SK-N-SH (cell line): ENCODE results near the gene BORCS6. TPM values are rescaled to one million over a fixed set of nuclear protein-coding genes. Genes with fewer than 3 reads are reported as not detected.

ENCODE experiments used
- CTCF ChIA-PET: fragments of 300-600, 350-600 bp; formaldehyde crosslinking; extraction: SDS; loops from one replicate; lab custom pipeline; 2021; lab: Yijun Ruan, JAX
- POLR2A ChIA-PET: fragments of 350-600 bp; sonication (Branson Sonifier 250); formaldehyde crosslinking; extraction: SDS; loops from one replicate; lab custom pipeline; 2020; ENCODE audit warnings: antibody characterized with exemption, inconsistent platforms; lab: Yijun Ruan, JAX
- DNase-seq: peaks from one replicate; pipeline ENCODE4 v3.0.0; 2012
- H2AFZ ChIP-seq: fragments of 200-600 bp; sonication (generic); 2 replicates; pipeline ENCODE4 v1.8.1; 2016; ENCODE audit warnings: antibody characterized with exemption, mild to moderate bottlenecking, low read depth
- H3F3A ChIP-seq: fragments of 200-600 bp; sonication (generic); replicated peaks from 2 replicates; pipeline ENCODE3; 2016; ENCODE audit warnings: antibody characterized with exemption, mild to moderate bottlenecking; ENCODE audit not compliant: insufficient read depth
- H3K27ac ChIP-seq, 2 experiments: fragments of 200-500 bp in 1 of 2; fragments of 200-600 bp in 1 of 2; sonication (Bioruptor generic) in 1 of 2; sonication (generic), shearing (Covaris generic) in 1 of 2; 2 replicates each; pipeline versions ENCODE4 v1.5.1 to v1.6.1; 2014 to 2016; ENCODE audit warnings: low read depth in 2 of 2, inconsistent platforms in 1 of 2, low read length in 1 of 2, mild to moderate bottlenecking in 1 of 2, mixed read lengths in 1 of 2
- H3K27me3 ChIP-seq: fragments of 200-600 bp; sonication (generic), shearing (Covaris generic); 2 replicates; pipeline ENCODE4 v1.6.1; 2016; ENCODE audit warnings: mixed run types; ENCODE audit not compliant: insufficient read depth
- H3K36me3 ChIP-seq, 2 experiments: fragments of 200-500 bp in 1 of 2; fragments of 200-600 bp in 1 of 2; sonication (Bioruptor generic) in 1 of 2; sonication (generic) in 1 of 2; replicated peaks in 1 of 2; 2 replicates each; pipeline versions ENCODE3 to v1.5.1; 2014 to 2016; ENCODE audit warnings: low read length in 1 of 2, mild to moderate bottlenecking in 1 of 2; ENCODE audit not compliant: insufficient read depth in 2 of 2, control insufficient read depth in 1 of 2
- H3K4me1 ChIP-seq, 2 experiments: fragments of 200-500 bp in 1 of 2; fragments of 200-600 bp in 1 of 2; sonication (Bioruptor generic) in 1 of 2; sonication (generic), shearing (Covaris generic) in 1 of 2; 2 replicates each; pipeline versions ENCODE4 v1.5.1 to v1.6.1; 2014 to 2016; ENCODE audit warnings: low read depth in 1 of 2, low read length in 1 of 2, mixed run types in 1 of 2; ENCODE audit not compliant: insufficient read depth in 2 of 2, control insufficient read depth in 1 of 2
- H3K4me2 ChIP-seq: fragments of 200-600 bp; sonication (generic), shearing (Covaris generic); 2 replicates; pipeline ENCODE4 v1.6.1; 2017; ENCODE audit warnings: mixed run types
- H3K4me3 ChIP-seq, 2 experiments: fragments of 200-500 bp in 1 of 2; fragments of 200-600 bp in 1 of 2; sonication (Bioruptor generic) in 1 of 2; sonication (generic), shearing (Covaris generic) in 1 of 2; 2 replicates each; pipeline versions ENCODE4 v1.5.1 to v1.8.1; 2014 to 2016; ENCODE audit warnings: low read depth in 2 of 2, inconsistent platforms in 1 of 2, low read length in 1 of 2, mild to moderate bottlenecking in 1 of 2, mixed read lengths in 1 of 2, moderate library complexity in 1 of 2
- H3K79me2 ChIP-seq: fragments of 200-600 bp; sonication (generic); 2 replicates; pipeline ENCODE4 v1.8.1; 2017; ENCODE audit warnings: mild to moderate bottlenecking; ENCODE audit not compliant: insufficient read depth
- H3K9ac ChIP-seq: fragments of 200-600 bp; sonication (generic); 2 replicates; pipeline ENCODE4 v1.6.1; 2017; ENCODE audit warnings: mixed run types
- H3K9me2 ChIP-seq: fragments of 200-600 bp; sonication (generic); 2 replicates; pipeline ENCODE4 v1.6.1; 2017; ENCODE audit warnings: mixed run types
- H3K9me3 ChIP-seq: fragments of 200-600 bp; sonication (generic); 2 replicates; pipeline ENCODE4 v1.6.1; 2017; ENCODE audit warnings: mixed run types, mild to moderate bottlenecking, moderate library complexity
- H4K20me1 ChIP-seq: fragments of 200-600 bp; sonication (generic); 2 replicates; pipeline ENCODE4 v1.6.1; 2017; ENCODE audit warnings: mild to moderate bottlenecking, mixed run types; ENCODE audit not compliant: insufficient read depth
- CHD2 ChIP-seq: fragments of 150-350 bp; IDR thresholded peaks from 2 replicates; pipeline ENCODE4 v1.6.1; 2018; ENCODE audit warnings: low read length; ENCODE audit not compliant: partially characterized antibody
- ELF1 ChIP-seq: IDR thresholded peaks from 2 replicates; pipeline ENCODE4 v1.4.0; 2012
- EP300 ChIP-seq, 2 experiments: IDR thresholded peaks; 2 replicates each; pipeline versions ENCODE4 v1.4.0 to v1.6.1; 2012; ENCODE audit warnings: borderline replicate concordance in 1 of 2, low read depth in 1 of 2, low read length in 1 of 2
- FOSL2 ChIP-seq: IDR thresholded peaks from 2 replicates; pipeline ENCODE4 v1.4.0; 2012; ENCODE audit warnings: low read depth, mild to moderate bottlenecking, moderate library complexity, borderline replicate concordance
- GATA2 ChIP-seq: sonication (generic); formaldehyde crosslinking; IDR thresholded peaks from 2 replicates; pipeline ENCODE4 v1.5.0; 2020; ENCODE audit warnings: mild to moderate bottlenecking, missing genetic modification reagents
- IRF3 ChIP-seq: fragments of 150-350 bp; IDR thresholded peaks from 2 replicates; pipeline ENCODE4 v1.6.1; 2016; ENCODE audit warnings: mild to moderate bottlenecking, low read depth, low read length
- JUND ChIP-seq: IDR thresholded peaks from 2 replicates; pipeline ENCODE4 v1.4.0; 2012
- MAX ChIP-seq: IDR thresholded peaks from 2 replicates; pipeline ENCODE4 v1.4.0; 2012; ENCODE audit warnings: low read depth
- MXI1 ChIP-seq: IDR thresholded peaks from 2 replicates; pipeline ENCODE4 v1.6.1; 2012; ENCODE audit warnings: mild to moderate bottlenecking, low read depth, low read length, improper control_type of control experiment
- NRF1 ChIP-seq: IDR thresholded peaks from 2 replicates; pipeline ENCODE4 v1.6.1; 2012; ENCODE audit warnings: low read depth, mild to moderate bottlenecking, low read length
- PBX3 ChIP-seq: IDR thresholded peaks from 2 replicates; pipeline ENCODE4; 2012
- POLR2AphosphoS5 ChIP-seq: IDR thresholded peaks from 2 replicates; pipeline ENCODE4 v1.6.1; 2012; ENCODE audit warnings: low read depth, low read length
- RFX5 ChIP-seq: IDR thresholded peaks from 2 replicates; pipeline ENCODE4 v1.6.1; 2012; ENCODE audit warnings: mild to moderate bottlenecking, improper control_type of control experiment, low read length
- RXRA ChIP-seq: IDR thresholded peaks from 2 replicates; pipeline ENCODE4 v1.4.0; 2012; ENCODE audit warnings: low read depth, mild to moderate bottlenecking, borderline replicate concordance
- SMC3 ChIP-seq: IDR thresholded peaks from 2 replicates; pipeline ENCODE4 v1.6.1; 2012; ENCODE audit warnings: low read depth, low read length, improper control_type of control experiment
- TEAD4 ChIP-seq: IDR thresholded peaks from 2 replicates; pipeline ENCODE4 v1.4.0; 2012; ENCODE audit warnings: mild to moderate bottlenecking, borderline replicate concordance; ENCODE audit not compliant: insufficient read depth
- YY1 ChIP-seq: IDR thresholded peaks from 2 replicates; pipeline ENCODE4 v1.4.0; 2012; ENCODE audit warnings: low read depth, mild to moderate bottlenecking
- ZBTB33 ChIP-seq: IDR thresholded peaks from 2 replicates; pipeline ENCODE4 v1.4.0; 2012; ENCODE audit warnings: low read depth, borderline replicate concordance
- WGBS: methylation state at CpG from one replicate; pipeline ENCODE4 v1.1.6; 2017; ENCODE audit warnings: low lambda C conversion rate; 5-methylcytosine and 5-hydroxymethylcytosine counted together
- polyA plus RNA-seq, 3 experiments: library from polyadenylated mRNA; depleted of rRNA; stranded (reverse); fragments of >200 nt; gene quantifications; 2 replicates each; pipeline ENCODE4 v1.2.3, GENCODE V29; 2012

The BORCS6 gene
- polyA plus RNA-seq, 1 of the 3 experiments (the other 2 are of a cell fraction), result 4.3 TPM

DNA sequence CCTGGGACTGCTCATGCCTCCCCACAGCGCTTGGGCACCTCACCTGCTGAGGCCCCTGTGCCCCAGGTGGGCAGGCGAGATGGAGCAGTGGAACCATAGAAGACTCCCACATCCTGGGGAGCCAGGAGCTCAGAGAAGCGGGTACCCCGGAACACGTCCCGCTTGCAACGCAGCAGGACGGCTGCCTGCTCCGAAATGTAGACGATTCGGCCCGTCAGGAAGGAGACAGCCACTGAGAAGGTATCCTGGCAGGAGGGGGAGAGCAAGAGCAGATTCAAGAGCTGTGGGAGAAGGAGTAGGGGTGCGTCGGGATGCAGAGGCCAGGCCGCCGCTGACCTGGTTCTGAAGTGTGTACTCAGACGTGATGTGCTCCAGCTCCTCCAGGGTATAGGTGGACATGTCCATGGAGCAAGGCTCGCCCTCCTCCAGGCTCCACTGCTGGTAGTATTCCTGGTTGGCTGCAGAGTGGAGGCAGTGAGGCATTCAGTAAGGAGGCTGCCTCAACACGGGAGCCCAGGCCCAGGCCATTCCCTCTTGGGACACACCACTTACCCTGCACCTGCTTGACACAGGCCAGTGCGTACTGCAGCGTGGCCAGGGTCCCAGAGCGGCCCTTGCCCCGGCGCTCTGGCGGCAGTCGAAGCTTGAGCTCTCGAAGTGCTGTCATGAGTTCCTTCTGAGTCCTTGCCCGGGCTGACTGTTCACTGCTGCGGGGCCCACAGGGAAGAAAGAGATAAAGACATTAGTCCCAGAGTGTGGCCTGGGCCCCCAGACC is 40.4 kb downstream of the BORCS6 start:
- CTCF ChIA-PET, result interaction anchor here (1.2 to 3.1 kb wide), 3 partner anchors 9 to 31 kb away, joined by 3 to 15 read pairs (median 7); partner anchors contain the start of gene ALOXE3

DNA sequence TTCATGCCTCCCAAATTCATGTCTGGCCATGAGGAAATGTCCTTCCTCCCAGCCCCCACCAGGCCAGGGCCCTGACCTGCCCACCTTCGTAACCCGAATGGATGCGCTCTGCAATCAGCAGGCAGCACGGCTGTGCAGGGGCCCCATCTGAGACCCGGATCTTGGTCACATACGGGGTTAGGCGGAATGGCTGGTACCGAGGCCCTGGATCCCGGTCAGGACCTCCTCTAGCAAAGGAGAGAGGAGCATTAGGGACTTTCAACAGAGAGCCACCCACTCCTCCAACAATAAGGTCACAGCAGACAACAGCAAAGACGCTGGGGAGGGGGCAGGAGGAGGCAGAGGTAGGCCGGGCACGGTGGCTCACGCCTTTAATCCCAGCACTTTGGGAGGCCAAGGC is 41.4 kb downstream of the BORCS6 start:
- no peaks in the 10 kb centered on the region for H3K9me3 ChIP-seq
- H2AFZ ChIP-seq, result no peak overlapping the region
- ChIA-PET POLR2A (no interaction called here), CTCF (interaction anchor here (0.8 to 1.9 kb wide), 3 partner anchors 8 to 11 kb away, joined by 3 to 12 read pairs (median 7); no protein-coding TSS in a partner anchor)
- H3F3A ChIP-seq, result peaks cover 10% of the 10 kb centered on the region
- peaks cover 9% of the 10 kb centered on the region; the same call in 1 of the 2 replicates for H4K20me1 ChIP-seq
- DNase-seq, result no peak
- peaks cover 19% of the 10 kb centered on the region in 2 experiments; a peak in 3 of 4 replicates for H3K4me1 ChIP-seq
- H3K4me3 ChIP-seq, result no peak overlapping the region
- peaks cover 16% of the 10 kb centered on the region; the same call in 1 of the 2 replicates for H3K79me2 ChIP-seq
- no peak overlapping the region for H3K4me2 ChIP-seq
- H3K27ac ChIP-seq, result no peak overlapping the region
- H3K9ac ChIP-seq, result no peak overlapping the region
- no peaks in the 10 kb centered on the region for H3K9me2 ChIP-seq
- H3K27me3 ChIP-seq, result no peaks in the 10 kb centered on the region
- peaks cover 14 to 54% of the 10 kb centered on the region in 2 experiments for H3K36me3 ChIP-seq
- TF ChIP-seq POLR2AphosphoS5 (no peak), RFX5 (no peak), MXI1 (no peak), EP300 (IDR thresholded peaks at IDR 0.05; ENCODE audit: borderline replicate concordance in 1 of 2, low read depth in 1 of 2, low read length in 1 of 2) (no peak), SMC3 (no peak), RXRA (no peak), JUND (no peak), TEAD4 (no peak), CHD2 (no peak), PBX3 (no peak), MAX (no peak), NRF1 (no peak), GATA2 (CRISPR knock-in tag) (no peak)
- 92% methylated on average over 13 of the region's 13 CpGs for WGBS

More for the DNA sequence above, 40.4 kb downstream of the BORCS6 start:
- Histone ChIP-seq H2AFZ (no peak overlapping the region), H3K27me3 (no peaks in the 10 kb centered on the region), H3F3A (peaks cover 11% of the 10 kb centered on the region), H3K4me3 (no peak overlapping the region), H3K9ac (no peak overlapping the region), H3K27ac (no peak overlapping the region), H3K4me2 (no peak overlapping the region), H3K79me2 (peaks cover 16% of the 10 kb centered on the region; the same call in 1 of the 2 replicates), H4K20me1 (peaks cover 9% of the 10 kb centered on the region; the same call in 1 of the 2 replicates), H3K4me1 (peaks cover 26 to 30% of the 10 kb centered on the region in 2 experiments; a peak in 3 of 4 replicates), H3K9me3 (no peaks in the 10 kb centered on the region), H3K9me2 (no peaks in the 10 kb centered on the region), H3K36me3 (peaks cover 14 to 45% of the 10 kb centered on the region in 2 experiments)
- TF ChIP-seq ZBTB33, result no peak
- no peak for TF ChIP-seq ELF1
- no peak for TF ChIP-seq RFX5
- TF ChIP-seq FOSL2, result no peak
- TF ChIP-seq IRF3, result no peak
- no peak for TF ChIP-seq YY1
- POLR2A ChIA-PET, result no interaction called here
- 91% methylated on average over 25 of the region's 29 CpGs for WGBS
- DNase-seq, result no peak
